GM18508 (cell line): ENCODE data around the gene ARHGAP42.
A peak's percentile ranks its signal among the peaks of the same experiment; 100 is the strongest.

ENCODE experiments used
- ATAC-seq: cut with Tn5 transposase; IDR thresholded peaks from one replicate; pipeline ENCODE4 v1.9.1; 2021; ENCODE audit warnings: moderate number of reproducible peaks; ENCODE audit not compliant: insufficient read depth, unreplicated experiment

ARHGAP42 gene

DNA sequence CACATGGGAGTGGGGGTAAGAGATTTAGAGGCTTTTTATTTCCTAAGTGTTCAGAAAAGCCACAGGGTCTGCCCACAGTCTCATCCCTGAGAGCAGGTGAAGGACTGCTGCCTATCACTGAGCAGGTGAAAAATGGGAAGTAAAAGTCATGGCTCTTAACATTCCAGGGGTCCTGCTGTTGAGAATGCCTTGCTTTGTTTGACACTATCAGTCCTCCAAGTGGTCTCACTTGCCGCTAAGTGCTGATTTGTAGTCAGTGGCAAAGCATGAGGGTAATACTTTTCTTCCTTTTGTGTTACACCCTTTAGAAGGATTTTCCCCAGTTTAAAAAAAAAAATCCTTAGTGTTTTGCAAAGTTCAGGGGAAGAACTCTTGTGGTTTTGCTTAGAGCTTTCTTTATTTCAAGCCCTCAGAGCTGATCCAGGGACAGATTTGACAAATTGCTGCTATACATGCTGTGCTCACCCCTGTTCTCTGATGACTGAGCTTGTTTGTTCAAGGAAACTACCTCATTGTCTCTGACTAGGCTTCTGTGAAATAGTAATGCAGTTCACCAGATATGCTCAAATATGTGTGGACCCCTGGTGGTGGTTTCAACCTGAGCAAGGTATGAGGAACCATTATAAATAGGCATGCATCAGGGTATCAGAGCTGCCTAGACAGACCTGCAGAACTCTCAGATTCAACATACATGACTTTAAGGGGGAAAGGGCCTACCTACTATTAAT is 141.0 kb downstream of the ARHGAP42 start:
- ATAC-seq, result peak; percentile 79

- ATAC-seq, result no peak
Observed at GRCh38 chr11:100830274-100830673, 143.2 kb downstream of the ARHGAP42 start.

- no peak for ATAC-seq
Observed at GRCh38 chr11:100830978-100831732, 144.1 kb downstream of the ARHGAP42 start.

GRCh38 chr11:100831929-100832494 is 144.9 kb downstream of the ARHGAP42 start:
- ATAC-seq, result no peak

- no peak for ATAC-seq
Observed at GRCh38 chr11:100832829-100833228, 145.7 kb downstream of the ARHGAP42 start.

DNA sequence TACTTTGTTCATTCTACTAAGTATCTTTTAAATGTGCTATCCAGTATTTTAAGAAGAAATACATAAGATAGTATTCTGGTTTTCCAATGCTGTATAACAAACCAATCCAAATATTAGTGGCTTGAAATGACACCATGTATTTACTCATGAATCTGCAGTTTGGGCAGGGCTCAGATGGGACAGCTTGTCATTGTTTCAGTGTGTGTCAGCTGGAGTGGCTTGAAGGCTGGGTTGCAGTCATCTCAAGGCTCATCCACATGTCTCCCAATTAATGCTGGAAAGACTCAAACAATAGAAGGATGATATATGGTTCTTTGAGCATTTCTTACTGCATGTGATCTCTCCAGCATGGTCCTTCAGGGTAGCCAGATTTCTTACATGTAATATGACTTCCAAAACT is 146.2 kb downstream of the ARHGAP42 start:
- no peak for ATAC-seq

- no peak for ATAC-seq
Observed at GRCh38 chr11:100835854-100836253, 148.8 kb downstream of the ARHGAP42 start.

DNA sequence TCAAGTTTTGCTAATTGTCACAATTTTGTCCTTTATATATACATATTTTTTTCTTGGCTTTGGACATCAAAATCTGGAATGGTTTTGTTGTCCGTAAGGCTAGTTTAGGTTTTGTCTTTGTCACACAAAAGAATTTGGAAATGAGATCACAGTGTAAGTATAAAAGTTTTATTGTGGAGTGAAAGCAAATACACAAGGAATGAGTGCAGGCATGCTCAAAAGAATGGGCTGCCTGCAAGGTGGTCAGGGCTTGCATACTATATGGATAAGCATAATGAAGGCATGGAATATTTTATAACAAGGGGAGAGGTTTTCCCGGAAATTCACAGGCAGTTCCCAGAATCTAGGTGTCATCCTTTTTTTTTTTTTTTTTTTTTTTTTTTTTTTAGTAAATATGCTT is 150.2 kb downstream of the ARHGAP42 start:
- ATAC-seq, result no peak

DNA sequence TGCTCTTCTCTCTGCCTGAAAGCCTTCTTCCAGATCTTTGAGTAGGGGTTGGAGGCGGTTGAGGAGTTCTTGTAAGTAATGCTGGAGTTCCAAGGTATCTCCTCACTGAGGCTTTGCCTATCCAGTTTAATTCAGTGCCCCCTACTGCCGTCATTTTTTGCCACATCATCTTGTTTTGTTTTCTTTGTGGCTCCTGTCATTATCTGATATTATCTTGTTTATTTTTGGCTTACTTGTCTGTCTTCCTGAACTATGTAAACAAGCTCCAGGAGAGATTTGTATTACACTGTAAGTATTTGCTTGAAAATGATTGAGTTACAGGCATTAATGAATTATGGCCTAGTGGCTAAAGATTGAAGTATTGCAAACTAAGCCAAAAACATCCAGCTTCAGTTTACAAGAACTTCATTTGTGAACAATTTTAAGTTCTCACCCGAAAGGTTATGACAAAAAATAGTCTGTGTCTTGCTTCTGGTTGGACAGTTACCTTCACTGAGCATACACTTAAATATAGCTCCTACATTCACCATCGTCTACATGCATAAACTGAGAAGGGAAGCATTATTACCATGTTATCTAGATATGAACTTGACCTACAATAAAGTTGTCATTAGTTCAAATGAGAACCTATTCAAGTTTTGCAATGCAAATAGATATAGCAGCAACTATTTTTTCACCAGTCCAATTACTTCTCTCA is 154.8 kb downstream of the ARHGAP42 start:
- no peak for ATAC-seq

DNA sequence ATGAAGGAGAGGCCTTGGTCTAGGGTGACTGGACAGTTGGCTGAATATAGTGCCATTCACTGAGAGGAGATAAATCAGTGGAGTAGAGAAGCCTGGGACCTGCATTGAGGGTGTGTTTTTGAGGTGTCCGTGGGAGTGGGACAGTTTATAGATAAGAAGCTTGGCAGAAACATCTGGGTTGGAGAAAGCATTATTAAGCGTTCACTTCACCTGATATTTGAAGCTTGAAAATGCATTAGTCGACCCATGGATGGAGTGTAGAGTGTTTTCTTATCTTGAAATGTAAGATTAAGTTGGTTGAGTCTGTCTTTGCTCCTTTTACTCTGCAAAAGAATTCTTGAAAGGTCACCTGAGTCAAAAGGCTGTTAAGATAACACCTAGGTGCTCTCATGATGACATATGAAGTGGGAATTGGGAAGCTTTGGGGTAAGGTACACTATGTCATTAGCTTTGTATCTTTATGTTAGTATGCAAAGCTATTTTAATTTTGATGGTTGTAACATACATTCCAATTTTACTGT is 160.7 kb downstream of the ARHGAP42 start:
- no peak for ATAC-seq

DNA sequence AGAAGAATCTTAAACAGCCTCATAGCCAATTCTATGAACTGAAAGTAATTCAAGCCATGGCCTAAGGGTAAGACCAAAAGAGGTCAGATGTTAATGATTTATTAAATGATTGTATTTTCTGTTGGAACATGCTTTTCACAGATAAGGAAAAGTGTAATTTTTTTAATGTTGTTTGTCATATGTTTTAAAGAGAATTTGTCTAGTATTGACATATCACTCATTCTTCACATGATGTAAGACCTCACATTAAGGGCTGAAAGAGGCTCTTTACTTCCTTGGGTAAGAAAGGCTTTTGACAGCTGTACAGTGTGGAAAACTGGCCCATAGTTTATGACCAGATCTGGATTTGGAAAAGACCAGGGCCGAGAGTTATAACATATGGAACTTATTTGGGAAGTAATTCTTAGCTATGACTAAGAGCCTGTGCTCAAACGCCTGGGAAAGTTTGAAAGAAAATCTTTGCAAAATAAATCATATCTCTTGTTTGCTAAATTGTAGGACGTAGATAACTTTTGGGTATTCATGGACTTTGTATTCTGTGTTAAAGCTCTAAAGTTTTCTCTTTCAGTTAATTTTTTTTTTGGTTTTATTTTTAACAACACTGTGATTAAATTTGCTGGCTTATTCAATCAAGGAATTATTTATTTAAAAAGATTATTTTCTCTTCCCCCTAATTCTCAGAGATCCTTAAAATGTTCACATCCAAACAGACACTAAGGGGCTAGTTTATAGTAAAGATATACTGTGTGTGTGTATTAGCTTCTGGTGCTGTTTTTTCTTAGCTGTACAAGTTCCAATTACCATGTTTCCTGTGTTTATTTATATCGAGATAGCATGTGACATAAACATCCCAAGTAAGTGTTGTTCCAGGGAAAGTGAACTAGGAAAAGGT is 162.2 kb downstream of the ARHGAP42 start:
- no peak for ATAC-seq

DNA sequence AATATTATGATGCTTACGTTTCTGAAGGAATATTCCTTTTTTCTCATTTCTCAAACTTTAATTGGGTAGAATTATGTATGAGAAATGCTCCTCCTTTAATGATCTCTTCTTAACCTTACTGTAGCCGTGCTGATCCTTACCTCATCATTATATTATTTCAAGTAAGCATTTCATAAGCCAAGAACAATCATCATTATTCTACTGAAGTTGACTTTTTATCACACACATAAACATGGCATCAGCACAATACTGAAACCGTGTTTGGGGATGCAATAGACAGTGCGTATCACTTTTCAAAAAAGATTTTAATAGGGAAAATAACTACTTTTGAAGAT is 162.8 kb downstream of the ARHGAP42 start:
- ATAC-seq, result no peak

- no peak for ATAC-seq
Observed at GRCh38 chr11:100851147-100851546, 164.1 kb downstream of the ARHGAP42 start.

GRCh38 chr11:100851584-100852152 is 164.6 kb downstream of the ARHGAP42 start:
- ATAC-seq, result no peak

- ATAC-seq, result peak; percentile 52
Observed at GRCh38 chr11:100855466-100856067, 168.5 kb downstream of the ARHGAP42 start.

DNA sequence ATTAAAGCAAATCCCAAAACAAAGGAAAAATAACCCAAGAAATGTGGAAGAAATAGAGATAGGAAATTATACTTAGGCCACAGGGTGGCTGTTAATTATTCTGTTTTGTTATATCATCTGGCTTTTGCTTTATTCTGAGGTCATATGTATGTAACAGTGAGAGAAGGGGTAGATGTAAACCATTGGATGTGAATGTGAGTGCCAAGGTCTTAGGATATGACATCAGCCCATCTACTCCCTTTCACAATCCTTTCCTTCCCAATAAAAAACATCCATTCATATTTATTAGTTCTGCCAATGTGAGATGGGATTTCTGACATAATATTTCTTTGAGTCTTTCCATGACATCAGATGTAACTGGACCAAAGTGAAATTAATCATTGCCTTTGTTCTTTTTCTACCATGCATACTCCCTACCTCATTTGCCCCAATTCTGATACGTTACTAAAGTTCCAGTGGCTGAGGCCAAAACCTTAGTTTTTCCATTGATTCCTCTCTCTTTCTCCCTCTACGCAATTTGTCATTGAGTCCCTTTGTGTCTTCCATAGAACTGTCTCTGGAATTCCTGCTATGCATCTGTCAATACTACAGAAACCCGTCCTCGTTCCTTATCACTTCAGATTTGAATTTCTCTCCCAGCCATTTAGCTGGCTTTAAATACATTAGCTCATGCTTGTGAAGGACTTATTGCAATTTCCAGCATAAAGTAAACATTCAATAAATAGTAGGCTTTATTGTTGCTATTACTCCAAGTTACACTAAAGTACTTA is 170.3 kb downstream of the ARHGAP42 start:
- ATAC-seq, result no peak

- no peak for ATAC-seq
Observed at GRCh38 chr11:100860318-100861155, 173.4 kb downstream of the ARHGAP42 start.
